ENCODE results near the gene NTMT1.
A peak's percentile ranks its signal among the peaks of the same experiment; 100 is the strongest.

The NTMT1 gene

GRCh38 chr9:129595903-129596540 lies 29.9 kb upstream of the NTMT1 start:
- Mint-ChIP-seq H3K36me3 (ENCODE audit: low read depth) (no peaks in the 10 kb centered on the region), H3K27me3 (ENCODE audit: low read depth) (no peaks in the 10 kb centered on the region), H3K9me3 (no peaks in the 10 kb centered on the region), H3K27ac (peak overlapping the region; percentile 68 to 87 (median 84)), H3K4me1 (peaks cover 61% of the 10 kb centered on the region), H3K4me3 (peak overlapping the region; percentile 71 to 85 (median 81))
- TF ChIP-seq CTCF (IDR thresholded peaks at IDR 0.05; ENCODE audit: unreplicated experiment in 3 of 3): no peak

GRCh38 chr9:129596541-129597331 lies 29.2 kb upstream of the NTMT1 start:
- no peak for TF ChIP-seq CTCF (IDR thresholded peaks at IDR 0.05; ENCODE audit: unreplicated experiment in 3 of 3)
- peaks cover 62% of the 10 kb centered on the region for H3K4me1 Mint-ChIP-seq
- no peaks in the 10 kb centered on the region for H3K36me3 Mint-ChIP-seq (ENCODE audit: low read depth)
- H3K27me3 Mint-ChIP-seq (ENCODE audit: low read depth): no peaks in the 10 kb centered on the region
- peak overlapping the region; percentile 81 to 89 (median 85) for H3K4me3 Mint-ChIP-seq
- peak overlapping the region; percentile 68 to 87 (median 84) for H3K27ac Mint-ChIP-seq
- no peaks in the 10 kb centered on the region for H3K9me3 Mint-ChIP-seq

- no peaks in the 10 kb centered on the region for H3K9me3 Mint-ChIP-seq
- no peak for TF ChIP-seq CTCF (IDR thresholded peaks at IDR 0.05; ENCODE audit: unreplicated experiment in 3 of 3)
- H3K27me3 Mint-ChIP-seq (ENCODE audit: low read depth): no peaks in the 10 kb centered on the region
- peaks cover 57% of the 10 kb centered on the region for H3K4me1 Mint-ChIP-seq
- no peaks in the 10 kb centered on the region for H3K36me3 Mint-ChIP-seq (ENCODE audit: low read depth)
- H3K27ac Mint-ChIP-seq: peak overlapping the region; percentile 88 to 93 (median 91)
- peak overlapping the region; percentile 68 to 78 (median 77) for H3K4me3 Mint-ChIP-seq
Observed at GRCh38 chr9:129597355-129598088, 28.4 kb upstream of the NTMT1 start.

- Mint-ChIP-seq H3K9me3 (no peaks in the 10 kb centered on the region), H3K27me3 (ENCODE audit: low read depth) (no peaks in the 10 kb centered on the region), H3K4me3 (peak overlapping the region; percentile 68 to 78 (median 77)), H3K36me3 (ENCODE audit: low read depth) (no peaks in the 10 kb centered on the region), H3K27ac (peak overlapping the region; percentile 88 to 93 (median 91)), H3K4me1 (peaks cover 54% of the 10 kb centered on the region)
- TF ChIP-seq CTCF (IDR thresholded peaks at IDR 0.05; ENCODE audit: unreplicated experiment in 3 of 3): no peak
Observed at GRCh38 chr9:129598089-129598596, 27.8 kb upstream of the NTMT1 start.

GRCh38 chr9:129601082-129601674 lies 24.8 kb upstream of the NTMT1 start:
- Mint-ChIP-seq H3K27ac (peak overlapping the region; percentile 39 to 93 (median 91)), H3K4me3 (no peak overlapping the region), H3K9me3 (no peaks in the 10 kb centered on the region), H3K4me1 (peaks cover 34% of the 10 kb centered on the region), H3K27me3 (ENCODE audit: low read depth) (no peaks in the 10 kb centered on the region), H3K36me3 (ENCODE audit: low read depth) (no peaks in the 10 kb centered on the region)
- no peak for TF ChIP-seq CTCF (IDR thresholded peaks at IDR 0.05; ENCODE audit: unreplicated experiment in 3 of 3)
